HG03520 (cell line): ENCODE measurements around the gene LITAF.

Experiments used
- ATAC-seq: cut with Tn5 transposase; IDR thresholded peaks from one replicate; pipeline ENCODE4 v1.9.1; 2021; ENCODE audit warnings: mild to moderate bottlenecking, moderate library complexity; ENCODE audit not compliant: unreplicated experiment

Gene LITAF

DNA sequence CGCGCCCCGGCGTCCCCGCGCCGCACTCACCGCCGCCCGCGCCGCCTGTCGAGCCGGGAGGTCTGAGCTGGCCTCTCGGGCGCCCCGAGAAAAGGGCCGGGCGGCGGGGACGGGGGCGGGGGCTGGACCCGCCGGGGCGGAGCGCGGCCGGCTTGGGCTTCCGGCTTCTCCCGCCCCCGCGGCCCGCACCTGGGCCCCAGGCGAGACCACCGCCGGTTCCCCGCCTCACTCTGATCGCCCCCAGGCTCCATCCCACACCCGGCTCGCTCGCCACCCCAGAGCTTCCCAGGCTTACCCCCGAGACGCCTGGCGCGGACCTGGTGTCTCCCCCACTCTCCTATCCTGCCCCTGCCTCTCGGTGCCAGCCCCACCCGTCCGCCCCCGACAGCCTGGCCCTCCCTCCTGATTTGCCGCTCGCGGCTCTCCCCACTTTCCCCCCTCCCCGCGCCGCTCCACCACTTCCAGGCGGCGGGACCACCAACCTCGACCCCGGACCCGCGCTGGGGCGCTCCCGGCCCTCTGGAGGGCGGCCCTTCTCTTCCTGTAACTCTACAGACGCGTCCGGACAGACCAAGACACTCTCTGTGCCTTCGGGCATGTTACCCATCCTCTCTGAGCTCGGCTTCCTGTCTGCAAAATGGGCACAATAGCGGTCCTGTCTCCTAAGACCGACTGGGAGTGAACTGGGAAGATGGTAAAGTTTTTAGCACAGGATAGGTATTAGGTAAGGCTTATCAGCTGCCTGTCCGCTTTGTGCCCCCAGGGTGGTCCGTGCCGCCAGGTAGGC is at the start of gene LITAF:
Gene LITAF, minus strand, starts transcription at position 64 of the 787 bp plus-strand sequence. CDS start 30,189 bp downstream, outside the sequence.
- ATAC-seq: peak; percentile 40

DNA sequence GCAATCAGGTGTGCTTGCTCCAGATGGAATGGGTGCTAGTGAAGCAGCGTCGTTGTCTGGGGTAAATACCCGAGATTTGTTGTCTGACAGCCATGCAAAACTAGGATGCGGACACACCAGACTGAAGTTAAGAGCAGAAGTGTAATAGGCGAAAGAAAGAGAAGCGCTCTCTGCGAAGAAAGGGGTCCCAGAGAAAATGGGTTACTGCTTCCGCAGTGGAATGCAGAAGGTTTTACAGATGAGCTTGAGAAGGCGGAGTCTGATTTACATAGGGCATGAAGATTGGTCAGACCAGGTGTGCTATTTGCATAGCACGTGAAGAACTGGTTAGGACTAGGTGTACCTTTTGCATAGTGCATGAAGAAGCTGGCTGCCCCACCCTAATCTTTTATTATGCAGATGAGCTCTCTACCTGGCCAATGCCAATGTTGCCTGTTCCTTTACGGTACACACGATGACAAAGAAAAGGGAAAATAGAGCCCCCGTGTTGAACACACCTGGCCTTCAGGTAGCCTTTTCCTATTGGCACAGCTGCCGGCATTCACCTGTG is 49.5 kb upstream of the LITAF start:
- ATAC-seq: no peak

- ATAC-seq: no peak
Measured at GRCh38 chr16:11635679-11636171, 49.0 kb upstream of the LITAF start.

DNA sequence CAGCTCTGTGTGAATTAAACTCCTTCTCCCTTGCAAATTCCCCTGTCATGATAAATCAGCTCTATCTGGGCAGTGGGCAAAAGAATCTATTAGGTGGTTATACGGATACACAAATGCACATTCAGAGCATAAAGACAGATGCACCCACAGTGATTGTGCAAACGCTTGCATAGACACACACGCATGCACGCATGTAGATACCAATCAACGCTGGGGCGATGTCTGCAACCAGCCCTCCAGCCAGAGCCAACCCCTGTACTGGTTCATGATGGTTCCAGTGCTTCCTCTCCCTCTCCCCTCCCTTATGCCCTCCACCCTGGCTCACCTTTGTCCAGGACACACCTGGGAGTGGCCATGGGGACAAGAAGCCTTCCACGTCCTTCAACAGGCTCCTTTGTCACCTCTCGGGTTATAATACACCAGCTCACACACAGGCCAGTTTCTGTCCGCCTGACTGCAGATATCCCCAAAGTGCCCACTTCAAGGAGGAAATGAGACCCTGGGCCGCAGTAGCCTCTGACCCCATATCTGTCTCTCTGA is 48.5 kb upstream of the LITAF start:
- ATAC-seq: no peak

DNA sequence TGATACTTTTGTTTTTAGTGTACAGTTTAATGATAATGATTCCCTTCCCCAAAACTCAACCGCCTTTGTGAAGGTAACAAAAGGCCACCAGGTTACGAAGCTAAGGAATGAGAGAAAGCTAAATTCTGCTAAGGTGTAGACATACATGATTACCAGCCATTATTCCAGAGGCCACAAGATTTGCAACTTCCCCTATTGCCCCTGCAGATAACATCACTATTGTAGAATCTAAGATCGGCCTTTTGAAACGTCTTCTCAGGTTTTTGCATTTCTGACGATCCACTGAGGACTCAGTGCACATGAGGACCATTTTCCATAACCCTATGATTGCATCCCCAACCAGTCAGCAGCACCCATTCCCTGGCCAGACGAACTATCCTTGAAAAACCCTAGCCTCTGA is 47.6 kb upstream of the LITAF start:
- ATAC-seq: no peak

- ATAC-seq: no peak
Measured at GRCh38 chr16:11633113-11633512, 46.4 kb upstream of the LITAF start.

- ATAC-seq: no peak
Measured at GRCh38 chr16:11632455-11632939, 45.8 kb upstream of the LITAF start.

DNA sequence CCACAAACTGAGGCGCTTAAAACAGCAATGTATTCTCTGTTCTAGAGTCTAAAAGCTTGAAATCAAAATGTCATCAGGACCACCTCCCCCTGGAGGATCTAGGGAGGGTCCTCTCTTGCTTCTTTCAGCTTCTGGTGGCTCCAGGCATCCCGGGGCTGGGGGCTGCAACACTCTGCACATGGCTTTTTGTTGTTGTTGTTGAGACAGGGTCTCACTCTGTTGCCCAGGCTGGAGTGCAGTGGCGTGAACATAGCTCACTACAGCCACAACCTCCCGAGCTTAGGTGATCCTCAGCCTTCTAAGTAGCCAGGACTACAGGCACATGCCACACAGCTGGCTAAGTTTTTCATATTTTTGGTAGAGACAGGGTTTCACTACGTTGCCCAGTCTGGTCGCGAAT is 44.5 kb upstream of the LITAF start:
- no peak for ATAC-seq

DNA sequence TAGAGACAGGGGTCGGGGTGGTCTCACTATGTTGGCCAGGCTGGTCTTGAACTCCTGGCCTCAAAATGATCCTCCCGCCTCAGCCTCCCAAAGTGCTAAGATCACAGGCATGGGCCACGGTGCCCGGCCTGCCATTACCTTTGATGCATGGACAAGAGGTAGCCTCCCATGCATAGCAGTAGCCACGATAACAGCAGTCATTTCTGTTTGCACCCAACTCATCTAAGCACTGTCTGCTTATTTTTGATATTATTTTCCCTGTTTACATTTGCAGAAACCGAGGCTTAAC is 44.0 kb upstream of the LITAF start:
- no peak for ATAC-seq

GRCh38 chr16:11630046-11630767 is 43.5 kb upstream of the LITAF start:
- no peak for ATAC-seq

- ATAC-seq: no peak
Measured at GRCh38 chr16:11629071-11630030, 42.6 kb upstream of the LITAF start.

GRCh38 chr16:11627822-11628457 is 41.2 kb upstream of the LITAF start:
- ATAC-seq: no peak

DNA sequence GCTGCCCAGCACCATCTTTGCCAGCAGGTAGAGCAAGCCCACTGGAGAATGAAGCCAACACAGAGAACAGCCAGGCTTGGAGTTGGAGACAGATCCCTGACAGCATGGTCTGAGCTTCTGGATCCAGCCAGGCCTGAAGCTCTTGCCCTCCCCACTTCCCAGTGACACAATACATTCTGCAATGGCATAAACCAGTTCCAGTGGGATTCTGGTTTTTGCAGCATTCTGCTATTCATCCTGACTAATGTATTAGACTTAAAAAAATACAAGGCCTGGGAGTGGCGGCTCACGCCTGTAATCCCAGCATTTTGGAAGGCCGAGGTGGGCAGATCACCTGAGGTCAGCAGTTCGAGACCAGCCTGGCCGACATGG is 40.6 kb upstream of the LITAF start:
- ATAC-seq: no peak

DNA sequence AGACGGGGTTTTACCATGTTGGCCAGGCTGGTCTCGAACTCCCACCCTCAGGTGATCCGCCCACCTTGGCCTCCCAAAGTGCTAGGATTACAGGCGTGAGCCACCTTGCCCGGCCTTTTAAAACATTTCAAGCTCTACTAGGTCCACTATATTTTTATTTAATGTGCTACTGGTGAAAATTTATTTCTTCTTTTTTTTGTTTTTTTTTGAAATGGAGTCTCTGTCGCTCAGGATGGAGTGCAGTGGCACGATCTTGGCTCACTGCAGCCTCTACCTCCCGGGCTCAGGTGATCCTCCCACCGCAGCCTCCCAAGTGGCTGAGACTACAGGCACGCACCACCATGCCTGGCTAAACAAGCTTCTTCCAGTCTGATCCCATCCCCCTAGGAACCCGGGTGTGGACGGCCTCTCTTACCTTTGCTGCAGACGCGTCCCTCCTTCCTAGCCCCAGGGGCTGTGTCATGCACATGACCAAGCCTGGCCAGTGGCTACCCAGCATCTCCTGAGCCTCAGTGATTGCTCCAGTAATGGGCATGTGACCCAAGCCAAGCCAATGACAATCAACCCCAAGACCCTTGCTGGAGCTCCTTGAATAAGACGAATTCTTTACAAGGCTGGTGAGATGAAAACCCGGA is 40.1 kb upstream of the LITAF start:
- no peak for ATAC-seq

GRCh38 chr16:11625769-11626168 is 39.0 kb upstream of the LITAF start:
- no peak for ATAC-seq

- ATAC-seq: no peak
Measured at GRCh38 chr16:11624636-11625607, 38.2 kb upstream of the LITAF start.

DNA sequence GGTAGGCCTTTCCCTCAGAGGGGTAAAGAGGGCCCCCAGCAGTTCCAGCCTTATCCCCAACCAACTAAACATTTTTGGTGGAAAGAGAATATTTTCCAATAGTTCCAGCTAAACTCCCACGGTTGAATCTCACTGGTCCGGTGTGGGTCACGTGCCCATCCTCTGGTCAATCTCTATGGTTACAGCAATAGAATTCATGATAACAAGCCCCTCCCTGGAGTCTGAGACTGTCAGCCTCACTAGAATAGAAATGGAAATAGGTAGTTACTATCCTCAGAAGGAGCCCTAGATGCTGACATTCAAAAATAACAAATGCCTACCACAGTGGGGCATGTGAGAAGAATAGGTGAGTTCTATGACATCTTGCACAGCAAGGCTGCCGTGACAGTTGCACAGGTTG is 37.5 kb upstream of the LITAF start:
- ATAC-seq: no peak

DNA sequence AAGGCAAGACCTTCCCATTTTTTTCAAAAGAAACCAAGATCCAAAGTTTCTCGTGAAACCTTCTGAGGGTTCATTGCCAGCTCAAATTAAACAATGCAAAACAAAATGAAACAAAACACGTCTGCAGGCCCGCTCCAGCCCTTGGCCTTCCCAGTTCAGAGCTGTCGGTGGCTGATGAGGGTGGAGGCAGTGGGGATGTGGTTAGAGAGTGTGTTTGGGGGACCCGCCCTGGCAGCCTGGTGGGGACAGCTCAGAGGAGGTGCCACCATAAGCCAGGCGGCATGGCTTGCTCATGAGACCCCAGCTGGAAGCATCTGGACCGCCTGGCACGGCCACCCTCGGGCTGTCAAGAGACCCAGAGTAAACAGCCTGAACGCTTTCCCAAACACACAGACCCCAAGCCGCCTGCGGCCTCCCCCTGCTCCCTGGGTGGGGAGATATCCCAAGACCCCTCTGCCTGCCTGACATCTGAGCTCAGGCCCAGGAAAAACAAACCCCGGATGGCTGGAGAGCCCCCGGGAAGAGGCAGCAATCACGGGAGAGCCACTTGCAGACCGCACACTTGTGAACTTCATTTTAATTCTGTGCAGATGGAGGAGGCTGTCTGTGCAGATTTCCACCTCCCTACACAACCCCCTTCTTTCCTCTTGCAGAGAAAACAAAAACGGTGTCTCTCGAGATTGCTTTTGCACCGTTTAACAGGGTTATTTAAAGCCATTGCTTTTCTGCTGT is 35.4 kb upstream of the LITAF start:
- no peak for ATAC-seq
